Thoracic aorta (tissue), 2 donors: ENCODE measurements around the gene MRPL3. TPM values are rescaled to one million over a fixed set of nuclear protein-coding genes. Genes with fewer than 3 reads are reported as not detected.

Experiments used
- ATAC-seq: fragments of 150-250 bp; one replicate; pipeline ENCODE4 v1.8.0; 2017; ENCODE audit warnings: low read depth; ENCODE audit not compliant: insufficient number of reproducible peaks, low FRiP score
- DNase-seq: peaks from one replicate; pipeline ENCODE4 v3.0.0-alpha.2; 2020; ENCODE audit warnings: low spot score
- H3K27ac ChIP-seq, 2 donors: fragments of 200-600 bp; sonication (generic); 1 replicate in 1 of 2; 2 replicates in 1 of 2; pipeline ENCODE4 v1.5.1; 2016; ENCODE audit warnings: mild to moderate bottlenecking in 2 of 2, moderate library complexity in 2 of 2
- H3K27me3 ChIP-seq: fragments of 200-600 bp; sonication (generic); replicated peaks from 2 replicates; pipeline ENCODE4 v1.6.0; 2016; ENCODE audit warnings: mild to moderate bottlenecking; ENCODE audit not compliant: insufficient read depth
- H3K36me3 ChIP-seq: fragments of 200-600 bp; sonication (generic); one replicate; pipeline ENCODE4 v1.5.1; 2016
- H3K4me1 ChIP-seq, 2 donors: fragments of 200-600 bp; sonication (generic); 1 replicate in 1 of 2; 2 replicates in 1 of 2; pipeline versions ENCODE4 v1.5.1 to v1.6.0; 2016; ENCODE audit warnings: low read depth in 2 of 2, mild to moderate bottlenecking in 1 of 2; ENCODE audit not compliant: control insufficient read depth in 1 of 2
- H3K4me3 ChIP-seq: fragments of 200-600 bp; sonication (generic); 2 replicates; pipeline ENCODE4 v1.5.1; 2016; ENCODE audit warnings: mild to moderate bottlenecking
- H3K9me3 ChIP-seq: fragments of 200-600 bp; sonication (generic); 2 replicates; pipeline ENCODE4 v1.5.1; 2016
- total RNA-seq, 2 donors: library from RNA; depleted of rRNA; stranded (reverse); fragments of >200 nt; gene quantifications; one replicate each; pipeline versions ENCODE4 v1.1.0 to v1.2.3, GENCODE V29; 2016
- TF ChIP-seq, protein P1 (sequence below): fragments of 200-600 bp; sonication (generic); IDR thresholded peaks from one replicate; pipeline ENCODE4 v1.5.1; 2019; ENCODE audit warnings: antibody characterized with exemption

The MRPL3 gene
- total RNA-seq, 2 donors from 2014 or later, result 42.0 to 80.3 TPM

GRCh38 chr3:131474115-131474514 lies 28.7 kb downstream of the MRPL3 start:
- Histone ChIP-seq H3K4me1 (no peaks in the 10 kb centered on the region), H3K9me3 (no peaks in the 10 kb centered on the region), H3K36me3 (peaks cover 8% of the 10 kb centered on the region), H3K4me3 (no peak overlapping the region), H3K27me3 (no peaks in the 10 kb centered on the region), H3K27ac (no peak overlapping the region)
- TF ChIP-seq, protein P1, sequence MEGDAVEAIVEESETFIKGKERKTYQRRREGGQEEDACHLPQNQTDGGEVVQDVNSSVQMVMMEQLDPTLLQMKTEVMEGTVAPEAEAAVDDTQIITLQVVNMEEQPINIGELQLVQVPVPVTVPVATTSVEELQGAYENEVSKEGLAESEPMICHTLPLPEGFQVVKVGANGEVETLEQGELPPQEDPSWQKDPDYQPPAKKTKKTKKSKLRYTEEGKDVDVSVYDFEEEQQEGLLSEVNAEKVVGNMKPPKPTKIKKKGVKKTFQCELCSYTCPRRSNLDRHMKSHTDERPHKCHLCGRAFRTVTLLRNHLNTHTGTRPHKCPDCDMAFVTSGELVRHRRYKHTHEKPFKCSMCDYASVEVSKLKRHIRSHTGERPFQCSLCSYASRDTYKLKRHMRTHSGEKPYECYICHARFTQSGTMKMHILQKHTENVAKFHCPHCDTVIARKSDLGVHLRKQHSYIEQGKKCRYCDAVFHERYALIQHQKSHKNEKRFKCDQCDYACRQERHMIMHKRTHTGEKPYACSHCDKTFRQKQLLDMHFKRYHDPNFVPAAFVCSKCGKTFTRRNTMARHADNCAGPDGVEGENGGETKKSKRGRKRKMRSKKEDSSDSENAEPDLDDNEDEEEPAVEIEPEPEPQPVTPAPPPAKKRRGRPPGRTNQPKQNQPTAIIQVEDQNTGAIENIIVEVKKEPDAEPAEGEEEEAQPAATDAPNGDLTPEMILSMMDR, result no peak
- ATAC-seq (no peak), DNase-seq (no peak)

DNA sequence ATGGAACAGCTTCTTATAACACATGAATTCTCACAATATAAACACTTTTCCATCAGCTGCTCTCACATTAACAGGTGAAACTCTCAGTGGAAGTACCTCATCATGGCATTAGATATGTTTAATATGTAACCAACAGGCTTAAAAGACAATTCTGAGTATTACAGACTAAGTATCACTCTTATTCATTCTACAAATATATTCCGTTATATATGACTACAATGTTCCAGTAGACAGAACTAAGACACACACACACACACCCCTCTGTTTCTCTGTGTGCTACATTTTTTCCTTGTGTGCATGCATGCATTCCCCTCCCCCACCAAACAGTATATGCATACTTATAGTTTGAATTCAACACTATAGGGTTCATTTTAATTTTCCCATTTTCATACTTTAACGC lies 32.4 kb downstream of the MRPL3 start:
- Histone ChIP-seq H3K4me3 (no peak overlapping the region), H3K27me3 (no peaks in the 10 kb centered on the region), H3K9me3 (no peaks in the 10 kb centered on the region), H3K36me3 (peaks cover 8% of the 10 kb centered on the region), H3K27ac (no peak overlapping the region), H3K4me1 (no peaks in the 10 kb centered on the region)
- no peak for ATAC-seq
- DNase-seq, result no peak
- TF ChIP-seq, protein P1, result no peak

DNA sequence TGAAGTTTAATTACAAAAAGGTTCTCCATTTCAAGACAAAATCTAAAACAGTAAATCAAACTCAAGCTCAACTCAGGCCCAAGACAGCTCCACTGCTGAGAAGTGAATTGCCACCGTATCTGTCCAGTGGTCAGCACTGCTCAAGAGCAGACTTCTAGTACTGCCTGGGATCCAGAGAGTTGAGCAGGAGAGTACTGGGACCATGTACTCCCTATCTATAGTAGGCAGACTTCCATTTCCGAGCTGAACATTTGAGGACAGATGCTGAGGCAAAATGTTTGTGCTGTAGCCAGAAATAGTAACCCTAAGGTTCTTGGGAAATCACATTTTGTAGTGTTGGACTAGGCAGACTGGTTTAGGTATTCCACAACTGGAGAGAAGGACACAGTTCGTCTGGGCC lies 44.1 kb downstream of the MRPL3 start:
- TF ChIP-seq, protein P1, result no peak
- ATAC-seq (no peak), DNase-seq (no peak)
- Histone ChIP-seq H3K9me3 (no peaks in the 10 kb centered on the region), H3K36me3 (peaks cover 6% of the 10 kb centered on the region), H3K4me1 (peaks cover 0 to 11% of the 10 kb centered on the region in 2 donors), H3K27ac (no peak overlapping the region), H3K27me3 (no peaks in the 10 kb centered on the region), H3K4me3 (no peak overlapping the region)

GRCh38 chr3:131457220-131457619 lies 45.6 kb downstream of the MRPL3 start:
- H3K27me3 ChIP-seq, result no peaks in the 10 kb centered on the region
- ATAC-seq (no peak), DNase-seq (no peak)
- TF ChIP-seq, protein P1, result no peak
- no peak overlapping the region for H3K4me3 ChIP-seq
- no peak overlapping the region for H3K27ac ChIP-seq
- H3K36me3 ChIP-seq, result no peaks in the 10 kb centered on the region
- H3K9me3 ChIP-seq, result no peaks in the 10 kb centered on the region
- H3K4me1 ChIP-seq, result peaks cover 0 to 15% of the 10 kb centered on the region in 2 donors

DNA sequence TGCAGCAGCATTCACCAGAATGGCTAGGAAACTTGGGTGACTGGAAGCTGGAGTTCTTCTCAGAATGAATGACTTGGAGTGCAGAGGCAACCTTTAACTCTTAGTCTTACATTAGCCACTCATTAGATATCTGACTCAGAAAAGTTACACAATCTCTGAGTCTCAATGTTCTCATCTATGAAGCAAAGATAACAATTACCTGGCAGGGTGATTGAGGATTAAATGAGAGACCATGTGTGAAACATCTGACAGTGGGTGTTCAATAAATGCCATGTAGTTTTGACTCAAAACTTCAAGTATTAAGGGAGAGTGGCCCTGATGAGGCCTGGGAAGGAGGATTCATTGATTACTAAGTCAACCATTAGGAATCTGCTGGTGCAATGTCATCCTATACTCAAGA lies 48.3 kb downstream of the MRPL3 start:
- Histone ChIP-seq H3K27ac (no peak overlapping the region), H3K4me1 (peaks cover 5 to 31% of the 10 kb centered on the region in 2 donors), H3K36me3 (no peaks in the 10 kb centered on the region), H3K4me3 (no peak overlapping the region), H3K9me3 (no peaks in the 10 kb centered on the region), H3K27me3 (no peaks in the 10 kb centered on the region)
- TF ChIP-seq, protein P1, result no peak
- ATAC-seq, result no peak
- DNase-seq, result no peak
